GM12864 (cell line): ENCODE measurements around the gene TCIRG1.

Experiments
- DNase-seq: peaks from one replicate; pipeline ENCODE4 v3.0.0-alpha.2; 2011; ENCODE audit warnings: low read depth
- H3K4me3 ChIP-seq: 2 replicates; pipeline ENCODE4 v1.5.1; 2011; ENCODE audit warnings: mild to moderate bottlenecking, low read depth, low read length, control low read depth
- CTCF ChIP-seq: IDR thresholded peaks from 2 replicates; pipeline ENCODE4 v1.5.1; 2011; ENCODE audit warnings: low read depth, mild to moderate bottlenecking, moderate library complexity, low read length, control low read depth, inconsistent platforms; ENCODE audit errors: missing control alignments

The TCIRG1 gene

GRCh38 chr11:68051191-68052136, 12.6 kb downstream of the TCIRG1 start:
- TF ChIP-seq CTCF: no peak
- no peak for DNase-seq

DNA sequence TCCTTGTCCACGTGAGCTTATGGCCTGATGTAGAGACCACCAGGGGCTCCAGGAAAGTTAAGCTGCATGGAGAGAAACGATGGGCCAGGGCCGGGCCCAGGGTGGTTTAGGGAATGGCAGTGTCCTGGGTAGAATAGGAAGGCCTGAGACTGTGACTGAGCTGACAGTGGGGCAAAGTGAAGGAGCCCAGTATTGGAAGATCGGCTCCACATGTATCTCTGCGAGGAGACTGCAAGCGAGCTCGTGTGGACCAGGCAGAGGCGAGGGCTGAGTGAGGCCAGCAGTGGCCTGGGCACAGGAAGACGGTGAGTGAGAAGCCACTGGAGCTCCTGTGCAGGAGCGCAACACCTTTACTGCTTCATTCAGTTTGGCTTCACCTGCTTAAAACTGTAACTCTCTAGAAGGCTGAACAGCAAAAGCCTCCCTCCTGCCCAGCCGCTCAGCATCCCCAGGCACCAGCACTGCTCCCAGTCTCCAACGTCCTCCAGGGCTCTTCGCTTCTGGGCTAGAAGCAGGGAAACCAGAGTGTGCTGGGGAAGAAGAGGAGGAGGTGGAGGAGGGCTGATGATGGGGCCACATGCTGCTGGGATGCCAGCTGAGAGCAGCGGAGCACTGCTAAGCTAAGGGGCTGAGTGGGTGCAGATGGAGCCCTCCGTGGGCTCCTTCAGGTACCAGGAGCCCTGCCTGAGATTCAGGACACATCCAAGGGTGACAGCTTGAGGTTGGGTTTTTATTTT, 13.5 kb downstream of the TCIRG1 start:
- no peak overlapping the region for H3K4me3 ChIP-seq
- TF ChIP-seq CTCF: no peak
- no peak for DNase-seq

More at GRCh38 chr11:68051191-68052136, 12.6 kb downstream of the TCIRG1 start:
- no peak overlapping the region for H3K4me3 ChIP-seq

DNA sequence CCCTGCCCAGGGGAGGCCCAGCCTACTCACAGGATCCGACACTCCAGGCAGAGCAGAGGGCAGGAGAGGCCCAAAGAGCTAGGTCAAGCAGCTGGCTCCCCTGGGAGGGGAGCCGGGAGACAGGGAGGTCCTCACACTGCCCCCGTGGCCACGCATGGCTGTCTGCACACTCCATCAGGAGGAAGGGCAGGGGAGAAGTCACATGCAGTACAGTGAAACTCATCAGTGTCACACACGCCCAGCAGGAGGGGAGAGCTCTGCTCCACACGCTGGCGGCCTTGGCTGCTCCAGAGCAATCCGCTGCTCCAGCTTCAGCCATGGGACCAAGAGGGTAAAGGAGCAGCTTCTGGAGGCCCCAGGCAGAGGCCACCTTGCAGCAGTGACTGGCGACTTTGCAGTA, 14.3 kb downstream of the TCIRG1 start:
- DNase-seq: no peak
- H3K4me3 ChIP-seq: no peak overlapping the region
- TF ChIP-seq CTCF: no peak

DNA sequence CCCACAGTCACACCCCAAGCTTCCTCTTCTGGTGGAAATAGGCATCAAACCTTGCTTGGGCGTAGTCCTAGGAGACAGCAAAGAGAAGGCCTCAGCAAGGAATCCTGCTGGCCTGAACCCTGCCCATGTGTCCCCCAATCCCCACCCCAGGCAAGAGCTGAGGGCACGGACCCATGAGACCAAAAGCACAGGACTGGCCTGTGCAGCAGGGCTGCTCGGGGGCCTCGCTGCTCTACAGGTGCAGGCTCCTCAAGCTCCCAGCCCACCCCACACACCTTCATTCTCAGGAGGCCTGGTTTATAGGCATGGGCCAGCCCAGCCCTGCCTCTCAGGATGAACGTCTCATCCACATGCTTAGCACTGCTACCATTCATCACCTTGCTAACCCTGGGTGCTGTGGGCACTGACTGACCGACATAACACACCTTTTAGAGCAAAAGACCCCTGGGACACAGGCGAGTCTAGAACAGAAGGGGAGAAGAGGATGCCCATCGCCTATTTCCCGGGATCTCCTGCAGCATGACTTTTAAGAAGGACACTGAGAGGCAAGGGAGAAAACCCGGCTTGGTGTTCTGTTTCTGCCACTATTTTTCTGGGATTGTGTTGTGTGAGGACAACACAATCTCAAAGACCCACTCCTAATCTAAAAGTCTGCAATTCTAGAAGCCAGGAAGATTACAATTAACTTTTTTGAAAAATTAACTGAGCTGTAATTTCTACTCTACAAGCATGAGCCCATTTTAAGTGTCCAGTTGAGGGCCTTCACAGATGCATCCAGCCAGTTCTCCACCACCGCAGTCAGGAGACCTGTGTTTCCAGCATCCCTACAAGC, 15.4 kb downstream of the TCIRG1 start:
- H3K4me3 ChIP-seq: no peak overlapping the region
- no peak for DNase-seq
- TF ChIP-seq CTCF: no peak

- no peak for TF ChIP-seq CTCF
- DNase-seq: no peak
Measured at GRCh38 chr11:68056317-68057285, 17.8 kb downstream of the TCIRG1 start.

GRCh38 chr11:68057807-68058206, 19.0 kb downstream of the TCIRG1 start:
- no peak overlapping the region for H3K4me3 ChIP-seq
- TF ChIP-seq CTCF: no peak
- DNase-seq: no peak

More at GRCh38 chr11:68056317-68057285, 17.8 kb downstream of the TCIRG1 start:
- H3K4me3 ChIP-seq: no peak overlapping the region
